DOHH2 (cell line): ENCODE data around the gene RASA2.

Experiments used
- H3F3A ChIP-seq: fragments of 200-600 bp; sonication (generic), shearing (Covaris generic); 2 replicates; pipeline ENCODE4 v1.6.0; 2016; ENCODE audit warnings: antibody characterized with exemption, mild to moderate bottlenecking; ENCODE audit not compliant: control insufficient read depth, insufficient read depth
- H3K27ac ChIP-seq: fragments of 200-600 bp; sonication (generic); 2 replicates; pipeline ENCODE4 v1.5.1; 2014; ENCODE audit warnings: low read depth, mild to moderate bottlenecking, low read length, moderate library complexity
- H3K27me3 ChIP-seq: fragments of 200-600 bp; sonication (generic); 2 replicates; pipeline ENCODE4 v1.6.1; 2014; ENCODE audit warnings: mild to moderate bottlenecking, low read length, mixed read lengths; ENCODE audit not compliant: control insufficient read depth
- H3K36me3 ChIP-seq: fragments of 200-600 bp; sonication (generic); 2 replicates; pipeline ENCODE4 v1.6.1; 2014; ENCODE audit warnings: mild to moderate bottlenecking, low read length, moderate library complexity, mixed read lengths; ENCODE audit not compliant: control insufficient read depth
- H3K4me1 ChIP-seq: fragments of 200-600 bp; sonication (generic); 2 replicates; pipeline ENCODE4 v1.6.1; 2014; ENCODE audit warnings: mild to moderate bottlenecking, low read length, mixed read lengths; ENCODE audit not compliant: control insufficient read depth
- H3K4me2 ChIP-seq: fragments of 200-600 bp; sonication (generic); 2 replicates; pipeline ENCODE4 v1.6.0; 2014; ENCODE audit warnings: mild to moderate bottlenecking, low read length, moderate library complexity
- H3K4me3 ChIP-seq: fragments of 200-600 bp; sonication (generic); 2 replicates; pipeline ENCODE4 v1.5.1; 2014; ENCODE audit warnings: mild to moderate bottlenecking, low read length, mixed read lengths
- H3K79me2 ChIP-seq: fragments of 200-600 bp; sonication (generic); 2 replicates; pipeline ENCODE4 v1.6.1; 2014; ENCODE audit warnings: mild to moderate bottlenecking, low read length, mixed read lengths; ENCODE audit not compliant: control insufficient read depth
- H3K9me2 ChIP-seq: fragments of 200-600 bp; sonication (generic); replicated peaks from 2 replicates; pipeline ENCODE4 v1.6.1; 2014; ENCODE audit warnings: mild to moderate bottlenecking, low read length, mixed read lengths; ENCODE audit not compliant: control insufficient read depth
- H3K9me3 ChIP-seq: fragments of 200-600 bp; sonication (generic); 2 replicates; pipeline ENCODE4 v1.6.1; 2014; ENCODE audit warnings: antibody characterized with exemption, low read length, mixed read lengths; ENCODE audit not compliant: control insufficient read depth, insufficient read depth
- H4K20me1 ChIP-seq: fragments of 200-600 bp; sonication (generic); 2 replicates; pipeline ENCODE4 v1.6.0; 2014; ENCODE audit warnings: low read depth, mild to moderate bottlenecking, antibody characterized with exemption, low read length, moderate library complexity; ENCODE audit not compliant: control insufficient read depth, insufficient read depth
- CTCF ChIP-seq: fragments of 200-600 bp; sonication (generic); IDR thresholded peaks from one replicate; pipeline ENCODE4 v1.5.1; 2014; ENCODE audit warnings: antibody characterized with exemption, mild to moderate bottlenecking, low read depth, low read length; ENCODE audit not compliant: poor library complexity, severe bottlenecking
- EZH2phosphoT487 ChIP-seq: fragments of 200-600 bp; sonication (generic); IDR thresholded peaks from 2 replicates; pipeline ENCODE4 v1.6.1; 2017; ENCODE audit warnings: borderline replicate concordance, mild to moderate bottlenecking, antibody characterized with exemption, low read length, moderate library complexity, mixed read lengths

Gene RASA2

DNA sequence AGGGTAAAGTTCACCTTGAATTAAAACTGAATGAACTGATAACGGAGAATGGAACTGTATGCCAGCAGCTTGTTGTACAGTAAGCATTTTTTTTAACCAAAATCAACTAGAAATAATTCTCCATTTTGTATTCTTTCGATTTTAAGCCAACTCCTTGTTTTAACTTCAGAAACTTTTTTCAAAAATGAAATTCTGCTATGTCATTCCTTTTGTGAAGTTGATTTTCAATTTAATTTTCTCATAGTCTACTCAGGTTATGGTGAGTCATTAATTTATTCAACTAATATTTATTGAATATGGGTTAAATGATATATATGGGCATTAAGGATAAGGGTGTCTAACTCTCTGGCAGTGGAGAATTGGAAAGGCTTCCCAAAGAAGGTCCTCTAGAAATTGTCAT, 53.7 kb downstream of the RASA2 start:
- H3K4me3 ChIP-seq = no peak overlapping the region
- no peaks in the 10 kb centered on the region for H3K27me3 ChIP-seq
- no peaks in the 10 kb centered on the region for H3K9me2 ChIP-seq
- TF ChIP-seq CTCF (no peak), EZH2phosphoT487 (no peak)
- H3K4me1 ChIP-seq = no peaks in the 10 kb centered on the region
- H4K20me1 ChIP-seq = no peaks in the 10 kb centered on the region
- peaks cover 51% of the 10 kb centered on the region for H3K36me3 ChIP-seq
- H3K4me2 ChIP-seq = no peak overlapping the region
- no peak overlapping the region for H3K27ac ChIP-seq
- H3F3A ChIP-seq = no peaks in the 10 kb centered on the region
- peaks cover 8% of the 10 kb centered on the region; the same call in 1 of the 2 replicates for H3K9me3 ChIP-seq
- H3K79me2 ChIP-seq = no peaks in the 10 kb centered on the region

DNA sequence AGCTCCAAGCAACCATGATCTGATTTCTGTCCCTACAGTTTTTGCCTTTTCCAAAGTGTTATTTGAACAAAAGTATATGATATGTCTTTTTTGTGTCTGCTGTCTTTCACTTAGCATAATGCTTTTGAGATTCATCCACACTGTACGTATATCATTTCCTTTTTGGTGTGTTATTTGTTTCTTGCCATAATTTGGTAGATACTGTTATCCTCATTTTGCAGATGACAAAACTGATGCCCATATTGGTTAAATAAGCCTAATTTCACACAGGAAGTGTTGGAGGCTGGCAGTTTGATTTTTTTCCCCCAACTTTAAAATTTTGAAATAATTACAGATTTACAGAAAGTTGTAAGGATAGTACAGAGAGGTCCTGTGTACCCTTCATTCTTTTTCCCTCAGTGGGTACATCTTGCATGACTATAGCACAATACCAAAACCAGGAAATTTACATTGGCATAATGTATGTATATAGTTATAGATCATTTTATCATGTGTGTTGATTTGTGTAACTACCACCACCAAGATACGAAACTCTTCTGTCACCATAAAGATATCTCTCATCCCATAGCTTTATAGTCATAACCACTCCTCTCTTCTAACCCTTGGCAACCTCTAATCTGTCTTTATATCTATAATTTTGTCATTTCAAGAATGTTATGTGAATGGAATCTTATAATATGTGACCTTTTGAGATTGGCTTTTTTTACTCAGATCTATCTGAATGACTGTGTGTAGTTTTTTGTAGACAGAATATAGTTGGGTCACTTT, 55.6 kb downstream of the RASA2 start:
- Histone ChIP-seq H3K9me3 (peaks cover 11% of the 10 kb centered on the region; the same call in 1 of the 2 replicates), H4K20me1 (no peaks in the 10 kb centered on the region), H3K4me3 (no peak overlapping the region), H3K9me2 (no peaks in the 10 kb centered on the region), H3K4me1 (no peaks in the 10 kb centered on the region), H3K27ac (no peak overlapping the region), H3K27me3 (no peaks in the 10 kb centered on the region), H3K79me2 (no peaks in the 10 kb centered on the region), H3K36me3 (peaks cover 62% of the 10 kb centered on the region), H3F3A (no peaks in the 10 kb centered on the region), H3K4me2 (no peak overlapping the region)
- no peak for TF ChIP-seq CTCF
- TF ChIP-seq EZH2phosphoT487 = no peak

DNA sequence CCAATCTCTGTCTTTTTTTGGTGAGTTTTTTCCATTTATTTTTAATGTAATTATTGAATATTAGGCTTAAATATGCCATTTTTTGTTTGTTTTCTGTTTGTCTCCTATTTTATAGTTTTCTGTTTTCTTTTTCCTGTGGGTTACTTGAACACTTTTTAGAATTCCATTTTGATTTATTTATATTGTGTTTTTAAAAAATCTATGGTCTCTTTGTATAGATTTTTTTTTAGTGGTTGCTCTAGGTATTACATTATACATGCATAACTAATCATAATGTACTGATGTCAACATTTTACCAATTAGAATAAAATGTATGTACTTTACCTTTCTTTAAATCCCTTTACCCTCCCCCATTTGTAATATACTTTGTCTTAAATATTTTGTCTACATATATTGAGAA, 56.2 kb downstream of the RASA2 start:
- no peaks in the 10 kb centered on the region for H3K79me2 ChIP-seq
- H3K36me3 ChIP-seq = peaks cover 68% of the 10 kb centered on the region
- TF ChIP-seq CTCF (no peak), EZH2phosphoT487 (no peak)

More for the DNA sequence above, 56.2 kb downstream of the RASA2 start:
- no peak overlapping the region for H3K4me3 ChIP-seq
- no peaks in the 10 kb centered on the region for H3K27me3 ChIP-seq
- no peaks in the 10 kb centered on the region for H3F3A ChIP-seq
- no peak overlapping the region for H3K27ac ChIP-seq
- peaks cover 17% of the 10 kb centered on the region; the same call in 1 of the 2 replicates for H3K9me3 ChIP-seq
- no peaks in the 10 kb centered on the region for H3K9me2 ChIP-seq
- H3K4me2 ChIP-seq = no peak overlapping the region
- no peaks in the 10 kb centered on the region for H4K20me1 ChIP-seq
- H3K4me1 ChIP-seq = no peaks in the 10 kb centered on the region
